ENCODE measurements around the gene BPIFB4. TPM values are rescaled to one million over a fixed set of nuclear protein-coding genes. Genes with fewer than 3 reads are reported as not detected.

The BPIFB4 gene
- total RNA-seq, 1 experiment from 2014 or later: not detected

GRCh38 chr20:33067806-33068205 is 11.6 kb upstream of the BPIFB4 start:
- no peaks in the 10 kb centered on the region for H3K9me3 ChIP-seq (replicated peaks)
- DNase-seq (ENCODE audit: low read depth in 1 of 2, low spot score in 2 of 2): no peak
- H3K27me3 ChIP-seq (replicated peaks): 0 out of 2 replicates have a peak, but pooled peaks cover 3% of the 10 kb centered on the region
- no peak overlapping the region for H3K4me3 ChIP-seq
- H3K27ac ChIP-seq: no peak overlapping the region
- no peaks in the 10 kb centered on the region for H3K36me3 ChIP-seq
- no peaks in the 10 kb centered on the region for H3K4me1 ChIP-seq (replicated peaks)

DNA sequence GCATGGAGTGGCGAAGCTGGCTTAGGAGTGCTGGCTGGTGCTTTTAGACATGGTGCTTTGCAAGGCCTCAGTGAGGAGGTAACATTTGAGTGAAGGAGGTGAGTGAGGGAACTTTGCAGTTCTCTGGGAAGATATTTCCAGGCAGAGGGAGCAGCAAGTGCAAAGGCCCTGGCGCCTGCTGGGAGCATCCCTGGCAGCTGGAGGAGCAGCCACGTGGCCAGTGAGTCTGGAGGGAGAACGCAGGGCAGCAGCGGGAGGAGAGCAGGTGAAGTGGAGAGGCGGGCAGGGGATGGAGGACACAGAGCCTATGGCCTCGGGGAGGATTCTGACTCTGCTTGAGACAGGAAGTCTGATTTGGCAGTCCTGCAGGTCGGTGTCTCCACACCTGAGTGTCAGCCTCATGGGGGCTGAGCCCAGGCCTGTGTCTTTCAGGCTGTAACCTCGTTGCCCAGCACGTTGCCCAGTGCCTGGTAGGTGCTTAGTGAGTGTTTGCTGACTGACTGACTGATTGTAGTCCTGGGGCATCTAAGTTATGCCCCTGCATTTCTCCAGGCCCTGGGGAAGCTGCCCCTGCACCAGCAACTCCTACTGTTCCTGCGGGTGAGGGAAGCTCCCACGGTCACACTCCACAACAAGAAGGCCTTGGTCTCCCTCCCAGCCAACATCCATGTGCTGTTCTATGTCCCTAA is 11.0 kb upstream of the BPIFB4 start:
- H3K27ac ChIP-seq: no peak overlapping the region
- no peak overlapping the region for H3K4me3 ChIP-seq
- H3K9me3 ChIP-seq (replicated peaks): no peaks in the 10 kb centered on the region
- H3K27me3 ChIP-seq (replicated peaks): 0 out of 2 replicates have a peak, but pooled peaks cover 3% of the 10 kb centered on the region
- DNase-seq (ENCODE audit: low read depth in 1 of 2, low spot score in 2 of 2): no peak
- H3K36me3 ChIP-seq: no peaks in the 10 kb centered on the region
- no peaks in the 10 kb centered on the region for H3K4me1 ChIP-seq (replicated peaks)

DNA sequence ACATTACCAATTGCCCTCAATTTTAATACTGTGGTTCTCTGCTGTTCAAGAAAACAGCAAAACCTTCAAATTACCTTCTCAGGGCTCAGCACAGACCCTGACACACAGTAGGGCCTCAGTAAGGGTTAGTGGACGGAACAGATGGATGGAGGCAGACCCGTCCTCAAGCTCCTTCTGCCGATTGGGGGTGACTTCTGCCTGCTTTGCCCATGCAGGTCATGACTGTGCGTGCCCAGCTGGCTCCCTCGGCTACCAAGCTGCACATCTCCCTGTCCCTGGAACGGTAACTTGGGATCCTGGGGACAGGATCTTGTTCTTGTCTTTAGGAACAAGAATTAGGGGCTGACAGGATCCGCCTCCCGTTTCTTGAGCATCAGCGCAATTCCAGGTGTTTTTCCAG is 9.8 kb upstream of the BPIFB4 start:
- Histone ChIP-seq H3K9me3 (replicated peaks) (no peaks in the 10 kb centered on the region), H3K36me3 (no peaks in the 10 kb centered on the region), H3K27me3 (replicated peaks) (0 out of 2 replicates have a peak, but pooled peaks cover 3% of the 10 kb centered on the region), H3K27ac (no peak overlapping the region), H3K4me1 (replicated peaks) (no peaks in the 10 kb centered on the region), H3K4me3 (no peak overlapping the region)
- no peak for DNase-seq (ENCODE audit: low read depth in 1 of 2, low spot score in 2 of 2)

DNA sequence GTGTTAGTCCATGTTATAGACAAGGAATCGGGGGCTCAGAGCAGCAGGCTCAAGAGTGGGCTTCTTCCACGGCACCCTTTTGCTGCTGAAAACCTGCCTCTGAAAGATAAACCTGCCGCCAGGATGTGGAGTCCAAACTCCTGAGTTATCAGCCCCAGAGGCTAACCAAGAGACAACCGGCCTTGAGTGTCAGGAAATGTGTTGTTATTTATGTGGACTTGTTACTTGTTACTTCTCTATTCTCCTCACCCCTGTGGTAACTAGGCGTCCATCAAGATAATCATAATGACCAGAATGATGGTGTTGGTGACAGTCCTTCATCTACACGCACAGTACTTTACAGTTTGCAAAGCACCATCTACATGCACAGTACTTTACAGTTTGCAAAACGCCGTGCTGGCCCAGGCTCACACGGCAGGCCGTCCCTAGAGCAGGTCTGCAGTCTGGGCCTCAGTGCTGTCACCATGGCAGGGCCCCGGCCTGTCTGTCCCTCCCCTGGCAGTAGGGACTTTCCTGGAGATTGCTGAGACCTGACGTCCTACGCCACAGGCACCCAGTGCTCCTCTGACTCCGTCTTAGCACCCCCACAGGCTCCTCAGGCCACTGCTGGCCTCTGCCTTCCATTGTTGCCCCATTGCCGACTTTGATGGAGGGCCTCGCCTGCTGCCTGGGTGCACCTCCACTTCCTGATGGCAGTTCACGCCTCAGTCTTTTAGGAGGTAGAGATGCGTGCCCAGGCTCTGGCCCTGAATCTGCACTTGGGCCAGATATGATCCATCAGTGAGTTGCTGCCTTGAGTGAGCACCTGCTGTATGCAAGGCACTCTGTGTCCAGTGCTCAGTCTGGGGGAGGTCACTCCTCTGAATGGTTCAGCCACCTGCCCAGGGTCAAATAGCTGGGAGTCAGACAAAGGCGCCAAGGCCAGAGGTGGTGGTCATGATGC is 9.1 kb upstream of the BPIFB4 start:
- Histone ChIP-seq H3K27me3 (replicated peaks) (no peaks in the 10 kb centered on the region), H3K27ac (no peak overlapping the region), H3K36me3 (no peaks in the 10 kb centered on the region), H3K4me3 (no peak overlapping the region), H3K4me1 (replicated peaks) (no peaks in the 10 kb centered on the region), H3K9me3 (replicated peaks) (no peaks in the 10 kb centered on the region)
- DNase-seq (ENCODE audit: low read depth in 1 of 2, low spot score in 2 of 2): no peak

GRCh38 chr20:33071198-33071597 is 8.2 kb upstream of the BPIFB4 start:
- no peak for DNase-seq (ENCODE audit: low read depth in 1 of 2, low spot score in 2 of 2)
- H3K4me3 ChIP-seq: no peak overlapping the region
- H3K9me3 ChIP-seq (replicated peaks): no peaks in the 10 kb centered on the region
- H3K27me3 ChIP-seq (replicated peaks): no peaks in the 10 kb centered on the region
- H3K36me3 ChIP-seq: no peaks in the 10 kb centered on the region
- no peaks in the 10 kb centered on the region for H3K4me1 ChIP-seq (replicated peaks)
- H3K27ac ChIP-seq: no peak overlapping the region

DNA sequence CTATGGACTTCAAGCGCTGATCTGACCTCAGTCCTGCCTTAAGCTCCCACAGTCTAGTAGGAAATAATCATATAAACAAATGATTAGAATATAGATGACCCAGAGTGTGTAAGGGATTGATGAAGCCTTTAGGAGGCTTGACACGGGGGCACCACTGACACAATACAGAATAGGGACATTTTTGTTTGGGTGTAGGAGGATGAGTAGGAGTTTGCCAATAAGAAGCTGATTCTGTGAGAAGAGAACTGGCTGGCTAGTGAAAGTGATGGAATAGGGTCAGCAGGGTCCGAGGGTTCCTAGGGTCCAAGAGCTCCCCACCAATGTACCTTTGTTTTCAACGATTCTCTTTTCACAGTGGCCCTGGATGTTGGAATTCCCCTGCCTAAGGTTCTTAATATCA is 7.1 kb upstream of the BPIFB4 start:
- DNase-seq (ENCODE audit: low read depth in 1 of 2, low spot score in 2 of 2): no peak
- H3K27me3 ChIP-seq (replicated peaks): no peaks in the 10 kb centered on the region
- H3K36me3 ChIP-seq: no peaks in the 10 kb centered on the region
- no peak overlapping the region for H3K27ac ChIP-seq
- no peaks in the 10 kb centered on the region for H3K9me3 ChIP-seq (replicated peaks)
- no peaks in the 10 kb centered on the region for H3K4me1 ChIP-seq (replicated peaks)
- no peak overlapping the region for H3K4me3 ChIP-seq

DNA sequence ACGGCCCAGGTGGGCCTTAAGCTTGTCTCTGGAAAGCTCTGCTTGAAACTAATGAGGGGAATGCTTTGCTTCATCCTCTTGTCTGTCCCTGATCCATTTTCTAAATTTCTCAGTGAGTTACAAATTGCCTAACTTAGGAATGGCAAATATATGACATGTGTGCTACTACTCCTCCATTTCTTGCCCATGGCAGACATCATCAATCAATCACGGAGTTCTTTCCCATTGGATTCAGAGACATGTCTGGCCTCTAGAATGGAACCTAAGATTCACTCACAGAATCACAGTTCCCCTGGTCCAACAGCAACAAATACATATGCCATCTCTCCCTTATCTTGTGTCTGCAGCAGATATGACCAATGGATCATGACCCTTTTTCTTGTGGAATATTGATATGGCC is 6.6 kb upstream of the BPIFB4 start:
- Histone ChIP-seq H3K27me3 (replicated peaks) (no peaks in the 10 kb centered on the region), H3K27ac (no peak overlapping the region), H3K4me3 (no peak overlapping the region), H3K9me3 (replicated peaks) (no peaks in the 10 kb centered on the region), H3K36me3 (no peaks in the 10 kb centered on the region), H3K4me1 (replicated peaks) (no peaks in the 10 kb centered on the region)
- no peak for DNase-seq (ENCODE audit: low read depth in 1 of 2, low spot score in 2 of 2)

- no peak for DNase-seq (ENCODE audit: low read depth in 1 of 2, low spot score in 2 of 2)
- no peaks in the 10 kb centered on the region for H3K27me3 ChIP-seq (replicated peaks)
Measured at GRCh38 chr20:33074675-33075074, 4.8 kb upstream of the BPIFB4 start.

DNA sequence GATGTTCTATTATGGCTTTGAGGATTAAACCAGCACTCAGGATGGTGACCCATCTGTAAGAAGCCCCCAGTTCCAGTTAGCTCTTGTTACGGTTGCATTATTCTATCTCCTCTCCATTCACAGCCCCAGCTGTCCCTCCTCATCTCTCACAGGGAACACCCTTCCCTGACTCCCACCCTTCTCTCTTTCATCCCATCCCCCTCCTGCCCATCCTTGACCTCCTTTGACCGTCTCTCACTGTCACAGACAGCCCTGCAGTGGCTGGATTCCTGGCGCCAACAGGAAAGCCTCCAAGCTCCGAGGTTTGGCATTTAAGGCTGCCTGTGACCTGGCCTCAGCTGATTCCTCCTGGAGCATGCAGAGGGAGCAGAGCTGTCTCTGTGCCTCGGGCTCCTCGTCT is 4.2 kb upstream of the BPIFB4 start:
- Histone ChIP-seq H3K4me3 (no peak overlapping the region), H3K27me3 (replicated peaks) (no peaks in the 10 kb centered on the region), H3K27ac (no peak overlapping the region), H3K4me1 (replicated peaks) (no peaks in the 10 kb centered on the region), H3K36me3 (no peaks in the 10 kb centered on the region), H3K9me3 (replicated peaks) (no peaks in the 10 kb centered on the region)
- DNase-seq (ENCODE audit: low read depth in 1 of 2, low spot score in 2 of 2): no peak

More at GRCh38 chr20:33074675-33075074, 4.8 kb upstream of the BPIFB4 start:
- Histone ChIP-seq H3K4me3 (no peak overlapping the region), H3K4me1 (replicated peaks) (no peaks in the 10 kb centered on the region), H3K36me3 (no peaks in the 10 kb centered on the region), H3K27ac (no peak overlapping the region), H3K9me3 (replicated peaks) (no peaks in the 10 kb centered on the region)

GRCh38 chr20:33076662-33077372 is 2.6 kb upstream of the BPIFB4 start:
- H3K27me3 ChIP-seq (replicated peaks): no peaks in the 10 kb centered on the region
- no peaks in the 10 kb centered on the region for H3K9me3 ChIP-seq (replicated peaks)
- no peak for DNase-seq (ENCODE audit: low read depth in 1 of 2, low spot score in 2 of 2)
- no peaks in the 10 kb centered on the region for H3K4me1 ChIP-seq (replicated peaks)
- no peak overlapping the region for H3K4me3 ChIP-seq
- no peaks in the 10 kb centered on the region for H3K36me3 ChIP-seq
- no peak overlapping the region for H3K27ac ChIP-seq

DNA sequence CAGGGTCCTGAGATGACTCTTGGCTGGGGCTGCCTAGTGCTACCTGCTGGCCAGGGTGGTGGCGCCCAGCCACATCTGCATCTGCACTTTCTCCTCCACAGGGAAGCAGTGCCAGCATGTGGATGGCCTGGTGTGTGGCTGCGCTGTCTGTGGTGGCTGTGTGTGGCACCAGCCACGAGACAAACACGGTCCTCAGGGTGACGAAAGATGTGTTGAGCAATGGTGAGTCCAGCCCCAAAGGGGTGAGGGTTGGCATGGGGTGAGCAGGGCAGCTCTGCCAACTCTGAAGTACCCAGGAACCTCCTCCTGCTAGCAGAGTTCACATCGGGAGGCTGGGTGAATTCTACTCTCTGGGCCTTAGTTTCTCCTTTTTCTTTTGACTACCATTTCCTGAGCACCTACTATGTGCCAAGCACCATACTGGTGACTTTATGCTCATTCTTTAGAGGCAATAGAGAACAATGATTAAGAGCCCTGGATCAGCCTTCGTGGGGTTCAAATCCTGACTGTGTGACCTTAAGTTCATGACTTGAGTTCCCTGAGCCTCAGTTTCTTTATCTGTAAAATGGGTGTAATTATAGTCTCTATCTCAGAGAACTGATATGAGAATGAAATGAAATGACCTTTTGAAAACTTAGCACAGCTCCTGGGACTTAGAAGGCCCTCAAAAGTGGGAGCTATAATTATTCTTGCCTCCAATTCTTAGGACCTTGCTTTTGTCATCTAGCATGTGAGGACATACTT is 2.1 kb downstream of the BPIFB4 start:
- no peaks in the 10 kb centered on the region for H3K4me1 ChIP-seq (replicated peaks)
- no peaks in the 10 kb centered on the region for H3K36me3 ChIP-seq
- H3K27ac ChIP-seq: no peak overlapping the region
- no peak overlapping the region for H3K4me3 ChIP-seq
- DNase-seq (ENCODE audit: low read depth in 1 of 2, low spot score in 2 of 2): no peak
- no peaks in the 10 kb centered on the region for H3K27me3 ChIP-seq (replicated peaks)
- no peaks in the 10 kb centered on the region for H3K9me3 ChIP-seq (replicated peaks)

DNA sequence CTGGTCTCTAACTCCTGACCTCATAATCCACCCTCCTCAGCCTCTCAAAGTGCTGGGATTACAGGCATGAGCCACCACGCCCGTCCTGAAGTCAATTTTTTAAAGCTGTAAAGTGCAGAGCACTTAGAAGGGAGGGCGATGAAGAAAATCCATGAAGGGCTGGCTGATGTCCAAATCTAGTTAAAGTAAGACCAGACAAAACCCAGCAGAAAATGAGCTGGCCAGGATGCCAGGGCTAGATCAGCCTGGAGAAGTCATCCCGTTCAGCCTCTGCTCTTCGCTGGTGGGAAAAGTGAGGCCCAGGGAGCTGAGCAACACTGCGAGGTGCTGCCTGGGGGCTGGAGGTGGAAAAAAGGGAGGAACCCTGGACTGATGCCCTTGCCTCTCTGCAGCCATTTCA is 3.1 kb downstream of the BPIFB4 start:
- Histone ChIP-seq H3K4me1 (replicated peaks) (no peaks in the 10 kb centered on the region), H3K27ac (no peak overlapping the region), H3K27me3 (replicated peaks) (no peaks in the 10 kb centered on the region), H3K9me3 (replicated peaks) (no peaks in the 10 kb centered on the region), H3K4me3 (no peak overlapping the region), H3K36me3 (no peaks in the 10 kb centered on the region)
- DNase-seq (ENCODE audit: low read depth in 1 of 2, low spot score in 2 of 2): no peak

- Histone ChIP-seq H3K9me3 (replicated peaks) (no peaks in the 10 kb centered on the region), H3K4me1 (replicated peaks) (peaks cover 2% of the 10 kb centered on the region), H3K27me3 (replicated peaks) (no peaks in the 10 kb centered on the region), H3K4me3 (no peak overlapping the region), H3K27ac (no peak overlapping the region), H3K36me3 (no peaks in the 10 kb centered on the region)
- DNase-seq (ENCODE audit: low read depth in 1 of 2, low spot score in 2 of 2): no peak
Measured at GRCh38 chr20:33083544-33084340, 4.3 kb downstream of the BPIFB4 start.

Measured in SJSA1 (cell line).